Esophagus muscularis mucosa (tissue), 4 donors: Measurements from ENCODE around the gene RAB19.

Experiments used
- EP300 ChIP-seq: sonication (generic); formaldehyde crosslinking; IDR thresholded peaks from one replicate; pipeline ENCODE4 v1.6.1; 2017; ENCODE audit warnings: antibody characterized with exemption
- POLR2A ChIP-seq: fragments of 450-650 bp; IDR thresholded peaks from one replicate; pipeline ENCODE4 v1.6.1; 2017; ENCODE audit warnings: antibody characterized with exemption, moderate library complexity, mild to moderate bottlenecking, low read depth
- POLR2AphosphoS5 ChIP-seq, 2 donors: sonication (generic); formaldehyde crosslinking; IDR thresholded peaks; one replicate each; pipeline ENCODE4 v1.6.1; 2017; ENCODE audit warnings: antibody characterized with exemption in 2 of 2
- TF ChIP-seq, protein P1 (sequence below), 3 experiments: fragments of 200-600 bp in 2 of 3; fragments of 450-650 bp in 1 of 3; sonication (generic) in 2 of 3; IDR thresholded peaks; one replicate each; pipeline ENCODE4 v1.5.1; 2017 to 2019; ENCODE audit warnings: antibody characterized with exemption in 3 of 3, mild to moderate bottlenecking in 2 of 3, moderate library complexity in 1 of 3

DNA sequence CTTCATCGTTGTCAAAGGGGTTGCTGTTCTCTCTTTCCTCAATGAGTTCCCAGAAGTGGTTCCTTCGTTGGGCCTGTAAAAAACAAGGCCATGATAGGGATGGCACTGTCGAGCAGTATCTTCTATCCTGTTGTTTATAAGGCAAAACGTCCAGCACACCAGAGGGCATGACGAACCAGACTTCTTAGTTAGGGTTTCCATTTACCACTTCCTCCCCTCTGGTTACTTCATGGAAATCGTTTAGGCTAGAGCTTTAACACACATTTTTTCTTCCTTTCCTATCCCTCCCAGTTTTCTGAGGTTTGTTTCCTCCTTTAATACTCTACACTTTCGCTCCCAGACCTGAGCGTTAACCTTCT lies 50.8 kb downstream of the RAB19 start:
- no peak for TF ChIP-seq POLR2AphosphoS5 (IDR thresholded peaks at IDR 0.05)
- no peak for TF ChIP-seq EP300
- TF ChIP-seq, protein P1, sequence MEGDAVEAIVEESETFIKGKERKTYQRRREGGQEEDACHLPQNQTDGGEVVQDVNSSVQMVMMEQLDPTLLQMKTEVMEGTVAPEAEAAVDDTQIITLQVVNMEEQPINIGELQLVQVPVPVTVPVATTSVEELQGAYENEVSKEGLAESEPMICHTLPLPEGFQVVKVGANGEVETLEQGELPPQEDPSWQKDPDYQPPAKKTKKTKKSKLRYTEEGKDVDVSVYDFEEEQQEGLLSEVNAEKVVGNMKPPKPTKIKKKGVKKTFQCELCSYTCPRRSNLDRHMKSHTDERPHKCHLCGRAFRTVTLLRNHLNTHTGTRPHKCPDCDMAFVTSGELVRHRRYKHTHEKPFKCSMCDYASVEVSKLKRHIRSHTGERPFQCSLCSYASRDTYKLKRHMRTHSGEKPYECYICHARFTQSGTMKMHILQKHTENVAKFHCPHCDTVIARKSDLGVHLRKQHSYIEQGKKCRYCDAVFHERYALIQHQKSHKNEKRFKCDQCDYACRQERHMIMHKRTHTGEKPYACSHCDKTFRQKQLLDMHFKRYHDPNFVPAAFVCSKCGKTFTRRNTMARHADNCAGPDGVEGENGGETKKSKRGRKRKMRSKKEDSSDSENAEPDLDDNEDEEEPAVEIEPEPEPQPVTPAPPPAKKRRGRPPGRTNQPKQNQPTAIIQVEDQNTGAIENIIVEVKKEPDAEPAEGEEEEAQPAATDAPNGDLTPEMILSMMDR (IDR thresholded peaks at IDR 0.05), result no peak
- TF ChIP-seq POLR2A, result no peak
